Measurements from ENCODE around the gene GPR26.

Gene GPR26

DNA sequence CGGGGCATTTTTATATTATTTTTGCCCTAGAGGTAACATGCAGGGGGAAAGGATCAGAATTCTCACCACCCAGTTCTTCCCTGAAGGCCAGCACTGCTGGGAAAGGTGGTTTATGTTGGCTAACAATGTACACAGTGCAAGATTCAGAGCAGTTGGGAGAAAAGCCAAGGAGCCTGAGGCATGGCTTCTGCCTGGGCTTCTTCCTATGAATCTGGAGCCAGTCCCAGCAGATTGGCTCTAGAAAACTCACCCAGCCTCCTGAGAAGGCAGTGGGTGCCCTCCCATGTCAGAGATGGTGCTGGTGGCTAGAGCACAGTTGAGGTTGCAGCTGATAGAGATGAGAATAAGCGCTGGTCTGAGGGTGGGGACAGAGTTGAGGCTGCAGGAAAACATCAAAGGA lies 44.7 kb upstream of the GPR26 start:
- Histone ChIP-seq H3K4me1 (ENCODE audit: control insufficient read depth in 1 of 2, insufficient read depth in 2 of 2, low read length in 2 of 2) (no peaks in the 10 kb centered on the region), H4K91ac (ENCODE audit: low read depth, low read length) (no peak overlapping the region), H3K27ac (ENCODE audit: low read depth, low read length) (no peak overlapping the region), H3K79me2 (ENCODE audit: control insufficient read depth, insufficient read depth, low read length, poor library complexity) (no peaks in the 10 kb centered on the region), H2BK120ac (ENCODE audit: insufficient read depth, low read length, poor library complexity) (no peak overlapping the region), H3K18ac (ENCODE audit: low read length) (no peak overlapping the region), H3K9me3 (ENCODE audit: insufficient read depth, low read depth, low read length) (no peaks in the 10 kb centered on the region), H2AK5ac (ENCODE audit: low read length) (no peak overlapping the region), H3K27me3 (ENCODE audit: insufficient read depth, low read length) (no peaks in the 10 kb centered on the region), H2BK12ac (ENCODE audit: low read length) (no peak overlapping the region), H2BK5ac (ENCODE audit: low read depth, low read length, poor library complexity) (no peak overlapping the region), H3K4me2 (ENCODE audit: low read length) (no peak overlapping the region), H4K8ac (ENCODE audit: low read depth, low read length) (no peak overlapping the region), H4K12ac (ENCODE audit: low read depth, low read length) (no peak overlapping the region), H2AFZ (ENCODE audit: insufficient read depth, low read length, poor library complexity) (no peak overlapping the region), H3K23ac (ENCODE audit: low read length) (no peak overlapping the region), H3K4ac (ENCODE audit: low read depth, low read length) (no peak overlapping the region), H3K14ac (ENCODE audit: low read length) (no peak overlapping the region), H3K4me3 (ENCODE audit: low read depth, low read length) (no peak overlapping the region), H3K79me1 (ENCODE audit: low read length) (no peaks in the 10 kb centered on the region), H3K9ac (ENCODE audit: low read length) (no peak overlapping the region), H3K36me3 (ENCODE audit: control insufficient read depth in 1 of 2, insufficient read depth in 2 of 2, low read length in 2 of 2) (no peaks in the 10 kb centered on the region)
- no peak for DNase-seq
- WGBS (ENCODE audit: extremely low coverage, insufficient coverage, insufficient read length) = no CpG with 5 or more reads among the region's 2 CpGs

DNA sequence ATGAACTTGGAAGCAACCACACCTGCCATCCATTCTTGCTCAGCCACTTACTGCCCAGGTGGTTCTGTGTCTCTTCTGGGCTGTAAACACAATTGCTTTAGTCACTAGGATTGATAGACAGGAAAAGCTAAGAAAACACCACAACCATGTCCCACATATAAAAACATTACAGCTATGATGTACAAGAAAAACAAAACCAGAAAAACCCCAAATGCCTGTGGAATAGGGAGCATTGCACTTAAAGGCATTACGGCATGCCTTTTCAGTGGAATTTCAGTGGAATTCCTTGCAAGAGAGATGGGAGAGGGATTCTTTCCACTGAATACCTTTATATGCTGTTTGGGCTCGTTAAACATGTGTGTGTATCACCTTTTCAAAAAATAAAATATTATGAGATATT lies 44.2 kb upstream of the GPR26 start:
- no peak overlapping the region for H2AK5ac ChIP-seq (ENCODE audit: low read length)
- H3K4ac ChIP-seq (ENCODE audit: low read depth, low read length) = no peak overlapping the region
- H3K36me3 ChIP-seq (ENCODE audit: control insufficient read depth in 1 of 2, insufficient read depth in 2 of 2, low read length in 2 of 2) = no peaks in the 10 kb centered on the region
- H2AFZ ChIP-seq (ENCODE audit: insufficient read depth, low read length, poor library complexity) = no peak overlapping the region
- no peak overlapping the region for H3K18ac ChIP-seq (ENCODE audit: low read length)
- no peak overlapping the region for H4K8ac ChIP-seq (ENCODE audit: low read depth, low read length)
- no peaks in the 10 kb centered on the region for H3K4me1 ChIP-seq (ENCODE audit: control insufficient read depth in 1 of 2, insufficient read depth in 2 of 2, low read length in 2 of 2)
- H3K23ac ChIP-seq (ENCODE audit: low read length) = no peak overlapping the region
- no peak overlapping the region for H4K12ac ChIP-seq (ENCODE audit: low read depth, low read length)
- H3K79me1 ChIP-seq (ENCODE audit: low read length) = no peaks in the 10 kb centered on the region
- H2BK5ac ChIP-seq (ENCODE audit: low read depth, low read length, poor library complexity) = no peak overlapping the region
- H3K9ac ChIP-seq (ENCODE audit: low read length) = no peak overlapping the region
- H3K14ac ChIP-seq (ENCODE audit: low read length) = no peak overlapping the region
- no peak overlapping the region for H3K4me2 ChIP-seq (ENCODE audit: low read length)
- H3K27ac ChIP-seq (ENCODE audit: low read depth, low read length) = no peak overlapping the region
- no peaks in the 10 kb centered on the region for H3K27me3 ChIP-seq (ENCODE audit: insufficient read depth, low read length)
- peak in 1 of 2 donors; percentile 9 for DNase-seq
- H3K79me2 ChIP-seq (ENCODE audit: control insufficient read depth, insufficient read depth, low read length, poor library complexity) = no peaks in the 10 kb centered on the region
- no peaks in the 10 kb centered on the region for H3K9me3 ChIP-seq (ENCODE audit: insufficient read depth, low read depth, low read length)
- no peak overlapping the region for H3K4me3 ChIP-seq (ENCODE audit: low read depth, low read length)
- H2BK12ac ChIP-seq (ENCODE audit: low read length) = no peak overlapping the region
- WGBS (ENCODE audit: extremely low coverage, insufficient coverage, insufficient read length) = no CpG with 5 or more reads among the region's 2 CpGs
- no peak overlapping the region for H2BK120ac ChIP-seq (ENCODE audit: insufficient read depth, low read length, poor library complexity)
- H4K91ac ChIP-seq (ENCODE audit: low read depth, low read length) = no peak overlapping the region

DNA sequence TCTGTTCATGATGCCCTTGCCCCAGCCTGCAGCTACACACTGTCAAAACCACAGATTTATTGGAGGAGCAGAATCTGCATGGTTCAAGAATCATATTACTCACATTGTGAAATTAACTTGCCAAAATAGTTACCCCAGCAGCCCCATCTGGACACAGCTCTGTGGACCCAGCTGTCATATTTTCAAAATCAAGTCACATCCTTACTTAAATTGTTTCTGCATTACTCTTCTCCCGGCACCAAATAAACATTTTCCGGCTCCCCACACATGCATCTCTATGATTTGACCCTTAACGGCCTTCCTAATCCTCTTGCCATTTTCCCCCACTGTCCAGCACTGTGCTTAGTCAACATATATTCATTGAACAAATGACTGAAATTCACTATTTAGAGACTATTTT lies 43.8 kb upstream of the GPR26 start:
- H2BK12ac ChIP-seq (ENCODE audit: low read length) = no peak overlapping the region

DNA sequence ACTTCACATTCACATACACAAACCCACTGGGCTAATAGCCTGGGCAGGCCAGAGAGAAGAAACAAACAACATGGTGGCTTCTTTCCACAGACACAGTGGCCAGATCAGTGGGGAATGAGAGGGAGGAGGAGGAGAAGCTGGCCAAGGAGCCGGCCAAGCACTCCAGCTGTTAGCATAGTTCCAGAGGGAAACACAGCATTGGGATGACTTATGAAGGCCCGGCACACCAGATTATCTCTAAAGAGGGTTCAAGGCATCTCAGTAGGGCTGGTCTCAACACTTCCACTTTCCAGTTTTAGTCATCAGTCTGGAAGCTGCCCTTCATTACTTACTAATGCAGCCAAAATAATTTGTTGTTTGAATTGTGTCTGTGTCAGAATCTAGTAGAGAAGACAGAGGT lies 42.1 kb upstream of the GPR26 start:
- Histone ChIP-seq H3K9me3 (ENCODE audit: insufficient read depth, low read depth, low read length) (no peaks in the 10 kb centered on the region), H2BK120ac (ENCODE audit: insufficient read depth, low read length, poor library complexity) (no peak overlapping the region), H4K12ac (ENCODE audit: low read depth, low read length) (no peak overlapping the region), H3K23ac (ENCODE audit: low read length) (no peak overlapping the region), H3K79me2 (ENCODE audit: control insufficient read depth, insufficient read depth, low read length, poor library complexity) (no peaks in the 10 kb centered on the region), H4K8ac (ENCODE audit: low read depth, low read length) (no peak overlapping the region), H2AK5ac (ENCODE audit: low read length) (no peak overlapping the region), H2BK5ac (ENCODE audit: low read depth, low read length, poor library complexity) (no peak overlapping the region), H3K79me1 (ENCODE audit: low read length) (no peaks in the 10 kb centered on the region), H3K4ac (ENCODE audit: low read depth, low read length) (no peak overlapping the region), H3K27ac (ENCODE audit: low read depth, low read length) (no peak overlapping the region), H3K4me1 (ENCODE audit: control insufficient read depth in 1 of 2, insufficient read depth in 2 of 2, low read length in 2 of 2) (no peaks in the 10 kb centered on the region), H3K4me2 (ENCODE audit: low read length) (no peak overlapping the region), H3K27me3 (ENCODE audit: insufficient read depth, low read length) (no peaks in the 10 kb centered on the region), H4K91ac (ENCODE audit: low read depth, low read length) (no peak overlapping the region), H3K4me3 (ENCODE audit: low read depth, low read length) (no peak overlapping the region), H3K14ac (ENCODE audit: low read length) (no peak overlapping the region), H2BK12ac (ENCODE audit: low read length) (no peak overlapping the region), H3K36me3 (ENCODE audit: control insufficient read depth in 1 of 2, insufficient read depth in 2 of 2, low read length in 2 of 2) (no peaks in the 10 kb centered on the region), H3K18ac (ENCODE audit: low read length) (no peak overlapping the region), H3K9ac (ENCODE audit: low read length) (no peak overlapping the region), H2AFZ (ENCODE audit: insufficient read depth, low read length, poor library complexity) (no peak overlapping the region)
- no CpG with 5 or more reads among the region's 2 CpGs for WGBS (ENCODE audit: extremely low coverage, insufficient coverage, insufficient read length)
- DNase-seq = no peak

More for the DNA sequence above, 43.8 kb upstream of the GPR26 start:
- Histone ChIP-seq H3K36me3 (ENCODE audit: control insufficient read depth in 1 of 2, insufficient read depth in 2 of 2, low read length in 2 of 2) (no peaks in the 10 kb centered on the region), H3K14ac (ENCODE audit: low read length) (no peak overlapping the region), H2BK120ac (ENCODE audit: insufficient read depth, low read length, poor library complexity) (no peak overlapping the region), H3K4me2 (ENCODE audit: low read length) (no peak overlapping the region), H4K12ac (ENCODE audit: low read depth, low read length) (no peak overlapping the region), H2BK5ac (ENCODE audit: low read depth, low read length, poor library complexity) (no peak overlapping the region), H3K9ac (ENCODE audit: low read length) (no peak overlapping the region), H4K91ac (ENCODE audit: low read depth, low read length) (no peak overlapping the region), H3K79me2 (ENCODE audit: control insufficient read depth, insufficient read depth, low read length, poor library complexity) (no peaks in the 10 kb centered on the region), H3K4me3 (ENCODE audit: low read depth, low read length) (no peak overlapping the region), H3K4ac (ENCODE audit: low read depth, low read length) (no peak overlapping the region), H3K27ac (ENCODE audit: low read depth, low read length) (no peak overlapping the region), H4K8ac (ENCODE audit: low read depth, low read length) (no peak overlapping the region), H3K9me3 (ENCODE audit: insufficient read depth, low read depth, low read length) (no peaks in the 10 kb centered on the region), H3K27me3 (ENCODE audit: insufficient read depth, low read length) (no peaks in the 10 kb centered on the region), H2AK5ac (ENCODE audit: low read length) (no peak overlapping the region), H3K79me1 (ENCODE audit: low read length) (no peaks in the 10 kb centered on the region), H2AFZ (ENCODE audit: insufficient read depth, low read length, poor library complexity) (no peak overlapping the region), H3K4me1 (ENCODE audit: control insufficient read depth in 1 of 2, insufficient read depth in 2 of 2, low read length in 2 of 2) (no peaks in the 10 kb centered on the region), H3K18ac (ENCODE audit: low read length) (no peak overlapping the region), H3K23ac (ENCODE audit: low read length) (no peak overlapping the region)
- no peak for DNase-seq
- no CpG with 5 or more reads among the region's 3 CpGs for WGBS (ENCODE audit: extremely low coverage, insufficient coverage, insufficient read length)

Measured in trophoblast cell (in vitro differentiated cells and primary cell).